HG03571 (cell line): Measurements from ENCODE around the gene ITIH2.
"Not testable (repeated sequence)": the region's sequence is repeated elsewhere in the genome, so short reads cannot be mapped to it uniquely, and the experiment has no call there.

ENCODE experiments used
- ATAC-seq: cut with Tn5 transposase; IDR thresholded peaks from one replicate; pipeline ENCODE4 v1.9.1; 2021; ENCODE audit not compliant: unreplicated experiment

ITIH2 gene

GRCh38 chr10:7692368-7692767 lies 10.7 kb upstream of the ITIH2 start:
- ATAC-seq, result not testable (repeated sequence)

DNA sequence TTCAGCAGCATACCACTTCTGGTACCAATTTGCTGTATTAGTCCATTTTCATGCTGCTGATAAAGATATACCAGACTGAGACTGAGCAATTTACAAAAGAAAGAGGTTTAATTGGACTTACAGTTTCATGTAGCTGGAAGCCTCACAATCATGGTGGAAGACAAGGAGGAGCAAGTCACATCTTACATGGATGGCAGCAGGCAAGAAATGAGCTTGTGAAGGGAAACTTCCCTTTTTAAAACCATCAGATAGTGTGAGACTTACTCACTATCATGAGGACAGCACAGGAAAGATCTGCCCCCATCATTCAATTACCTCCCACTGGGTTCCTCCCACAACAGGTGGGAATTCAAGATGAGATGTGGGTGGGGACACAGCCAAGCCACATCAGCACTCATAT lies 9.9 kb upstream of the ITIH2 start:
- ATAC-seq, result not testable (repeated sequence)

- no peak for ATAC-seq
Measured at GRCh38 chr10:7696545-7696944, 6.6 kb upstream of the ITIH2 start.

DNA sequence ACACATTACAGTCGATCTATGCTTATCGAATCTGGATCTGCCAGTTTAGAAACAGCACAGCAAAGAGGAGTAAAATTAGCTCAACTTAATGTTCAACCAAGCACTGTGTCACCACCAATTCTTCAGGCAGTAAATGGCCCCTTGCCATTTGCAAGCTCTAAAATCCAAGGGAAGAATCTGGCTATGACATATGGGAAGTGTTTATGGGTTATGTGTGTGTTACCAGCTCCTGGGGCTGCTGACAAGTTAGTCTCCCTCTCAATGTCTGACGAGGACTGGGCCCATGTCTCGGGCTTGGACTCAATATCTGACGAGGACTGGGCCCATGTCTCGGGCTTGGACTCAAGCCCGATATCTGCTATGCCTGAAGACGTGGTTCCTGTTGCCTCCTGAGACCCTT lies 5.7 kb upstream of the ITIH2 start:
- no peak for ATAC-seq

- ATAC-seq, result no peak
Measured at GRCh38 chr10:7700577-7701125, 2.5 kb upstream of the ITIH2 start.

DNA sequence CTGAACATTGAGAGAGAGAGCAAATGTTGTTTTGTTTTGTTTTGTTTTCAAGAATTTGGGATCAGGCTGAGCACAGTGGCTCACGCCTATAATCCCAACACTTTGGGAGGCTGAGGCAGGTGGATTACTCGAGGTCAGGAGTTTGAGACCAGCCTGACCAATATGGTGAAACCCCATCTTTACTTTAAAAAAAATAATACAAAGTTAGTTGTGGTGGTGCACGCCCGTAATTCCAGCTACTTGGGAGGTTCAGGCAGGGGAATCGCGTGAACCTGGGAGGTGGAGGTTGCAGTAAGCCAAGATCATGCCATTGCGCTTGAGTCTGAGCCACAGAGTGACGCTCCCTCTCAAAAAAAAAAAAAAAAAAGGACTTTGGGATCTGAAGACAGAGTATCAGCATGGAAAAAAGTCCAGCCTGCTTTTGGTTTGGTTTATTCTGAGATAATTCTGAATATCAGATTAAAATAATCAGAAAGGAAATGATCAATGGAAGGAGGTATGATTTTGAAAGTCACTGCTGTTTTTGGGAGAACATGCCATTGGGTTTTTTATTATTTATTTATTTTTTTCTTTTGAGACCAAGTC lies 1.9 kb upstream of the ITIH2 start:
- no peak for ATAC-seq

DNA sequence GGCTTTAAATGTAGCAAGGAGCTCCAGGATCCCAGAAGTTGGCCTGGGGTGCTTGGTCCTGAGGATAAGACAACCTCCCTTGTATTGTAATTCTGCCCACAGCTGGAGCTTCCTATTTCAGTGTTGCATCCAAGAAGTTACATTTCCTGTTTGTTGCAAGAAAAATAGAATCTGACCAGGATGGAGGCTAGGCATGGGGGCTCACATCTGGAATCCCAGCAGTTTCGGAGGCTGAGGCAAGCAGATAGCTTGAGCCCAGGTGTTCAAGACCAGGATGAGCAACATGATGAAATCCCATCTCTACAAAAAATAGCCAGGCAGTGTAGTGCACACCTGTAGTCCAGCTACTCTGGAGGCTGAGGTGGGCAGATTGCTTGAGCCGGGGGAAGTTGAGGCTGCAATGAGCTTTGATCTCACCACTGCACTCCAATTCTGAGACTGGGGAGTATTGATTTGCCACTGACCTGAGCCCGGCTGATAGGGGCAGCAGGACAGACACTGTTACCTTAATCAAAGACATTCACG lies 766 bp upstream of the ITIH2 start:
- ATAC-seq, result no peak

DNA sequence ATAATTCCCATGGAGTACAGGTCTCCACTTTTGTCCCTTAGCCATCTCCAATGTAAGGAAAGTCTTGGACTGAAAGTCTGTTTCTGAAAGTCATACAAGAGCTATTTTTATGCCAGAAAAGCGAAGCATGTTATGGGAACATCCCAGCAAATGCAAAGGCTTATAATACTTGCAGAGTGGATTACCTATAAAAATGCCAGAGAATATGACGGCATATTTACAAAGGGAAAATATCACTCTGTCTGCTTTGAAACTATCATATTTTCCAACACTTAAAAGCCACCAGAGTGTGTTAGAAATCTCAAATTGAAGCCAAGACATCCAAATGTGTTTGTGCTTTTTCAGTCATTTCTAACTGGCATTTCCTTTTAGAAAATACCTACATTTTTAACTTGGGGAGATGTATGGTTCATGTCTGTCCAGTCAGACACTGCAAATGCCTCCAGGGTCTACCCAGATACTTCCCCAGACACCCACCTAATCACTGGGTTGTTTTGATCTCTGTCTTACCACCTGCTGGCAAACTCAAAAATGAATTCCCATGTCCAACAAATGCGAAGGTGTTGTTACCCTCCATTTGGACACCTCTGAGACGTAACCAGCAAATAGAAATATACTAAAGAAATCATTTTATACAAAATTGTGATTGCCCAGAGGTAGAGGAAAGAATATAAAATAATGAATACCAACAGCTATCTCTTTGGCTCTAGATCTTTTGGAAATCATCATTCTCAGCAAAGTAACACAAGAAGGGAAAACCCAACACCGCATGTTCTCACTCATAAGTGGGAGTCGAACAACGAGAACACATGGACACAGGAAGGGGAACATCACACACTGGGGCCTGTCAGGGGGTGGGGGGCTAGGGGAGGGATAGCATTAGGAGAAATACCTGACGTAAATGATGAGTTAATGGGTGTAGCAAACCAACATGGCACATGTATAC lies 1.2 kb downstream of the ITIH2 start:
- ATAC-seq, result no peak

- ATAC-seq, result no peak
Measured at GRCh38 chr10:7705341-7705740, 2.2 kb downstream of the ITIH2 start.

DNA sequence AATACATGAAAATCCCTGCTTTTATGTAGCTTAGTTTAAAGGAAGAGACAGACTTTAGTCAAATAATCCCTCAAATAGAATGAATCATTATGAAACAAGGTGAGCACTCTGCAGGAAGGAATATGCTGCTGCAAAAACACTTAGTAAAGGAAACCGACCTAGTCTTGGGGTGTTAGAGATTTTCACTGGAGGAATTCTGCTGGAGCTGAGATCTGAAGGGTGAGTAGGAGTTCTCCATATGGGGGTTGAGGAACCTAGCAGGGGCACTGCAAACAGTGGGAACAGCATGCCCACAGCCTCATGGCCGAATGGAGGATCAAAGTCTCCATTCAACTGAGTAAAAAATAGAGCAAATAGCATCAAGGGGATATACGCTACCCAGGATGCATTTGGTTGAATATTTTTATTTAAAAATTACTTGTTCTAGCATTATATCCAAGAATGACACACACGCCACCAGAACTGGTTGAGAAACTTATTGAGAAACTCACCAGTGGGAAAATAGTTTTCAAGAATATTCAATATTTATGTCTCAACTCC lies 3.5 kb downstream of the ITIH2 start:
- ATAC-seq, result no peak

DNA sequence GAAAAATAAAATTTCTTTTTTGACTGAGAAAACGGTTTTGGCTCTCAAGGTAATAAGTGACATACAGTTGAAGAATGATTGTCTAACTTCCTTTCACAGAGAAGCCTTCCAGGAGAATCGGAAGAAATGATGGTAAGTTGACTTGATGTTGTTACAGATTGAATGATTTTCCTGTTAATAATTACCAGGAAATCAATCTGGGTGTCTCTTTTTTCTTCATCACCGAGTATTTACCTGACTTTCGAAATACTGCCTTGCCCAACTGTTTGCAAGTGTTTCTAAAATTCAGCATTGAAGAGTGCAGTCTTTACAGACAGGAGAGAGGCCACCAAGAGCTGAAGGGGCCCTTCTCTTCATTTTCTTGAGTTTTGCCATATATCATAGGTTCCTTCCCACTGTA lies 4.0 kb downstream of the ITIH2 start:
- ATAC-seq, result no peak

DNA sequence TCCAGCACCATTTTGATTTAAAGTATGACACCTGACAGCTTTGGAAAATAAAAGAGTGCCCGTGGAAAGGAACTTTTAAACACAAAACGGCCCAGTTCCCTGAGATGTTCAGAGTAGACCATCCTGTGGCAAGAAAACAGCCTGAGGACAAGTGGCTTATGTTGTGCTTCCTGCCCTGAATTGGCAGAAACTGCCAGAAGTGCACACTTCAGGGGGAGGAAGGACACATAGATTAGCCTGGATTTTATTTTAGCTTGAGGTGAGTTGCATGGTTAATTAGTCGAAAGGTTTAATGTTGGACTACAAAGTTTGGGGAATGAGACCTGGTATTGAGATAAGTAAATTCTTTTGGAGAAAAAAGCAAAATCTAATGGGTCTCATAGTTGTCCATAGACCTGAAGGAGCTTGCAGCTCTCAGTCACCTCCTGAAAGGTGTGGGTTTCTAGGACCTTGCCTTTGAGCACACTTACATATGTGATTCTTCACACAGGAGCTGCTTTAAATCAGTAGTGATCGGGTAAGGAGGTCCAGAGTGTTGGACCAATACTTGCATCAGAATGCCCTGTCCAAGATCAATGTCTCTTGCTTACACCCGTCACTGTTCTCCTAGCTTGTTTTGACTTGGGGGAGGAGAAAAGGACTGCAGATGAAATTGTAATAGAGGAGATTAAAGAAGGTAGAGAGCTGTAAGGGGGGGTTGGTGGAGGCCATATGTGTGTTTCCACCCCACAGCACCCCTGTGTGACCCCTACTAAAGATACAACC lies 4.9 kb downstream of the ITIH2 start:
- ATAC-seq, result no peak

- ATAC-seq, result no peak
Measured at GRCh38 chr10:7708832-7709231, 5.7 kb downstream of the ITIH2 start.

DNA sequence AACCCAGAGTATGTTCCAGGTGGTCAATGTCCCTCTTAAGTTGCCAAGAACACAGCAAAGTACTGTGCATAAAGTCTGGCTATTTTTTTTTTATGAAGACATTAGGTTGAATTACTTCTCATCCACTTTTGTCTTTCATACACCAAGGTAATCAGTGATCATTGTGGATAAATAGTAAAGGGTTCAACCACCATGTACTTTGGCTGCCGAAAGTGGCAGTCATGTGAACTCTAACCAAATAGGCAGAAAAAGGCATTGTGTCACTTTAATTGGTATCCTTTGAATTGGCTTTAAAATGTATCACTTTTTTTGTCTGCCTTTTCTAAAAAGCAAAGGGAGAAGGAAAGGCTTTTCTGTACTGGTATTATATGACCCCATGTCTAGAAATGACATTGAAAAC lies 7.3 kb downstream of the ITIH2 start:
- ATAC-seq, result no peak

- ATAC-seq, result not testable (repeated sequence)
Measured at GRCh38 chr10:7711075-7711474, 8.0 kb downstream of the ITIH2 start.

GRCh38 chr10:7715515-7715914 lies 12.4 kb downstream of the ITIH2 start:
- ATAC-seq, result no peak

- no peak for ATAC-seq
Measured at GRCh38 chr10:7717767-7718166, 14.7 kb downstream of the ITIH2 start.

GRCh38 chr10:7718685-7719084 lies 15.6 kb downstream of the ITIH2 start:
- ATAC-seq, result no peak

DNA sequence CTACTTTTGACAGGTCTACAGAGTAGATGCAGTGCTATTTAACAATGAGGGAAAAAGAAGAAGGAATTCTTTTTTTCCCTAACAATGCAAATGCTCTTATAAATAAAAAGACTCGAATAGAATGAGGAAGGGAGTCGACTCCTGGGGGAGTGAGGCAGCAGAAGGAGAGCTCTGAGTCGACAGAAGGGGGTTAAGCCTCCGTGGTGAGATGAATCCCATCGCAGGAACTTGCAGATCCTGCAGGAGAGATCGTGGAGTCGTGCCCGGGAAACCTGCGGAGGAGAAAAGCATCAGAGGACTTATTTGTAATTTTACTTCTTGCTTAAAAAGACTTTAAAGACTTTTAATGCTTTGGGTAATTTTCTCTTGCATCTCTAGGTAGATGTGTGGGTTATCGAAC lies 17.4 kb downstream of the ITIH2 start:
- ATAC-seq, result no peak

DNA sequence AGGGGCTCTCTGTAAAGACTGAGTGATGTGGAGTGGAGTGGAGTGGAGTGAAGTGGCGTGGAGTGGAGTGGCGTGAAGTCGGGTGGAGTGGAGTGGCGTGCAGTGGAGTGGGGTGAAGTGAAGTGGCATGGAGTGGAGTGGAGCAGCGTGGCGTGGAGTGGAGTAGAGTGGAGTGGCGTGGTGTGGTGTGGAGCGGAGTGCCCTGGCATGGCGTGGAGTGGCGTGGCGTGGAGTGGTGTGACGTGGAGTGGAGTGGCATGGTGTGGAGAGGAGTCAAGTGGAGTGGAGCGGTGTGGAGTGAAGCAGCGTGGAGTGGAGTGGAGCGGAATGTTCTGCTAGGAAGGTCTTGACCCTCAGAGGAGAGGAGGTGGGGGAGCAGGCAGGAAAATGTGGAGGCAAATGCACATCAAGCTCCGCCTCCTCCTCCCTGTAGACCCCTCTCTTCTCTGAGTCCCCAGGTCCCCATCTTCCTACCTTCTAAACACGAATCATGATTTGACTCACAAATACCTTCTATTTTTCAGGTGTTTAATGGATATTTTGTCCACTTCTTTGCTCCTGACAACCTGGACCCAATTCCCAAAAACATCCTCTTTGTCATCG lies 19.9 kb downstream of the ITIH2 start:
- ATAC-seq, result no peak

GRCh38 chr10:7734821-7735220 lies 31.7 kb downstream of the ITIH2 start:
- no peak for ATAC-seq
